ENCODE results near the gene RIMBP2.

Gene RIMBP2

DNA sequence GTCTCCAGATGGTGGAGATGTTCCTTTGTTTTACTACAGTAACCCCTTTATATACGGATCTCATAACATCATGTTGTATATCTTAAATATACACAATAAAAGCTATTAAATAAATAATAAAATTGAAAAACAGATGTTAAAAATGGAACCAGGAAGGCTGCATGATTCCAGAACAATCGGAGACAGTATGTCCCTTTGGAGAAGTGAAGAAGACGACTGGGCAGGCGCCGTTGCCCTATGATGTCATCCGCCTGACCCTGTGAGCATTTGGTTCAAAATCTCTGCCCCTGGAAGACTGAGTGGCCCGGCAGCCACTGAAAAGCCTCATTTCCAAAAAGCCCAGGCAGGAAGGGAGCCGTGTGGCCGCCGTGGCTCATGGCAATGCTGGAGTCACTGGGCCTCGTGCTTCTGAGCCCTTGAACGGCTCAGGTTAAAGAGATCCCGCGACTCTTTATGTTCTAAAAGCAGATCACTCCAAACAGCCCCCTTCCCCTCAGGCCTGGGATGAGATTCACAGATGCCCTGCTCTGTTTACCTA, 30.8 kb downstream of the RIMBP2 start:
- no peaks in the 10 kb centered on the region for H3K4me1 ChIP-seq (ENCODE audit: control insufficient read depth, insufficient read depth, low read length, poor library complexity, severe bottlenecking)
- no peaks in the 10 kb centered on the region for H3K27me3 ChIP-seq (replicated peaks; ENCODE audit: control insufficient read depth, insufficient read depth, low read length, poor library complexity, severe bottlenecking)
- H3K36me3 ChIP-seq (ENCODE audit: control insufficient read depth, insufficient read depth, low read length): no peaks in the 10 kb centered on the region
- no peak for DNase-seq
- no peak overlapping the region for H3K27ac ChIP-seq (ENCODE audit: insufficient read depth, low read length, poor library complexity, severe bottlenecking)
- H3K4me3 ChIP-seq (ENCODE audit: insufficient read depth, low read depth, low read length, poor library complexity, severe bottlenecking): no peak overlapping the region
- H3K9me3 ChIP-seq (ENCODE audit: control insufficient read depth, low read length): no peaks in the 10 kb centered on the region

DNA sequence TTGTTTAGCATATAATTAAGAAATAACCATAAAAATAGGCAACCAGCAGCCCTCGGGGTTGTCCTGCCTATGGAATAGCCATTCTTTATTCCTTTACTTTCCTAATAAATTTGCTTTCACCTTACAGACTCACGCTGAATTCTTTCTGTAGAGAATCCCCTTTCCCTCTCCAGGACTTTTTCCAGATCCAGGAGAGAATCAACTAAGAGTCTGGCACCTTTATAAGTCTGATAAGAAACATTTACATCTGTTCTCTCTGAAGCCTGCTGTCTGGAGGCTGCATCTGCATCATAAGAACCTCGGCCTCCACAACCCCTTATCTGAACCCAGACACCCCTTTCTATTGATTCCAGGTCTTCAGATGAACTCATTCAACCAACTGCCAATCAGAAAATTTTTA, 32.3 kb downstream of the RIMBP2 start:
- no peaks in the 10 kb centered on the region for H3K27me3 ChIP-seq (replicated peaks; ENCODE audit: control insufficient read depth, insufficient read depth, low read length, poor library complexity, severe bottlenecking)
- no peak overlapping the region for H3K4me3 ChIP-seq (ENCODE audit: insufficient read depth, low read depth, low read length, poor library complexity, severe bottlenecking)
- H3K36me3 ChIP-seq (ENCODE audit: control insufficient read depth, insufficient read depth, low read length): no peaks in the 10 kb centered on the region
- H3K9me3 ChIP-seq (ENCODE audit: control insufficient read depth, low read length): no peaks in the 10 kb centered on the region
- H3K4me1 ChIP-seq (ENCODE audit: control insufficient read depth, insufficient read depth, low read length, poor library complexity, severe bottlenecking): no peaks in the 10 kb centered on the region
- DNase-seq: no peak
- no peak overlapping the region for H3K27ac ChIP-seq (ENCODE audit: insufficient read depth, low read length, poor library complexity, severe bottlenecking)

DNA sequence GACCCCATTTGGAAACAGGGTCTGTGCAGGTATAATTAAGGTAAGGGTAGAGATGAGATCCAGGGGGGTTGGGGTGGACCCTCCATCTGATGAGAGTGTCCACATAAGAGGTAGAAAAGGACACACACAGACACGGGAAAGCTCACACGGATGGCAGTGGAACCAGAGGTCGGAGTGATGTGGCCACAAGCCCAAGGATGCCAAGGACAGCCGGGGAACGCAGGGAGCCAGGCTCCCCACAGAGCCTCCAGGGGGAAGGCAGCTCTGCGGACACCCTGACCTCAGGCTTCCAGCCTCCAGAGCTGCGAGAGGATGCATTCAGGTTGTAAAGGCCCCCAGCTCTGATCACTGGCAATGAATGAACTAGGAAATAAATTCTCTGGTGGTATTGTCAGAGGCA, 33.0 kb downstream of the RIMBP2 start:
- no peak for DNase-seq

DNA sequence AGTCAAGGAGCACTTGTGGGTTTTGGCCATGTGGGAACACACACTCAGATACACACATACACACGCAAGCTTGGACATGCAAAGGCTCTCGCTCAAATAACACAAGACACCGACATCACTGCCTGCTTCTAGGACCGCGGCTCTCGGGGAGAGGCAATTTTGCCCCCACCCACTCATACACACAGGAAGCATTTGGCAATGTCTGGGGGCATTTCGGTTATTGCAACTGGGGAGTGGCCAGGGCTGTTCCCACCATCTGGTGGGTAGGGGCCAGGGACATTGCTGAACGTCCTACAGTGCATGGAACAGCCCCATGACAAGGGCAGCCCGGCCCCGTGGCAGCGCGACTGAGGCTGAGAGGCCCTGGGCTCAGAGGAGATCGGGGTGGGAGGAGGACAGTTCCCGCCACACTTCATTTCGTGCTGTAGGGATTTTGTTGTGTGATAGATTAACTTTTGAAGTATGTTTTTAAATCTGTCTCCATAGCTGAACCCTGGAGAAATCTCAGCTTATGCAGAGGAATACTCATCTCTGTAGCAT, 35.6 kb downstream of the RIMBP2 start:
- Histone ChIP-seq H3K4me3 (ENCODE audit: insufficient read depth, low read depth, low read length, poor library complexity, severe bottlenecking) (no peak overlapping the region), H3K4me1 (ENCODE audit: control insufficient read depth, insufficient read depth, low read length, poor library complexity, severe bottlenecking) (no peaks in the 10 kb centered on the region), H3K27me3 (replicated peaks; ENCODE audit: control insufficient read depth, insufficient read depth, low read length, poor library complexity, severe bottlenecking) (no peaks in the 10 kb centered on the region), H3K27ac (ENCODE audit: insufficient read depth, low read length, poor library complexity, severe bottlenecking) (no peak overlapping the region), H3K36me3 (ENCODE audit: control insufficient read depth, insufficient read depth, low read length) (no peaks in the 10 kb centered on the region), H3K9me3 (ENCODE audit: control insufficient read depth, low read length) (no peaks in the 10 kb centered on the region)
- DNase-seq: no peak

More for the DNA sequence above, 33.0 kb downstream of the RIMBP2 start:
- Histone ChIP-seq H3K4me1 (ENCODE audit: control insufficient read depth, insufficient read depth, low read length, poor library complexity, severe bottlenecking) (no peaks in the 10 kb centered on the region), H3K27me3 (replicated peaks; ENCODE audit: control insufficient read depth, insufficient read depth, low read length, poor library complexity, severe bottlenecking) (no peaks in the 10 kb centered on the region), H3K4me3 (ENCODE audit: insufficient read depth, low read depth, low read length, poor library complexity, severe bottlenecking) (no peak overlapping the region), H3K9me3 (ENCODE audit: control insufficient read depth, low read length) (no peaks in the 10 kb centered on the region), H3K27ac (ENCODE audit: insufficient read depth, low read length, poor library complexity, severe bottlenecking) (no peak overlapping the region), H3K36me3 (ENCODE audit: control insufficient read depth, insufficient read depth, low read length) (no peaks in the 10 kb centered on the region)

DNA sequence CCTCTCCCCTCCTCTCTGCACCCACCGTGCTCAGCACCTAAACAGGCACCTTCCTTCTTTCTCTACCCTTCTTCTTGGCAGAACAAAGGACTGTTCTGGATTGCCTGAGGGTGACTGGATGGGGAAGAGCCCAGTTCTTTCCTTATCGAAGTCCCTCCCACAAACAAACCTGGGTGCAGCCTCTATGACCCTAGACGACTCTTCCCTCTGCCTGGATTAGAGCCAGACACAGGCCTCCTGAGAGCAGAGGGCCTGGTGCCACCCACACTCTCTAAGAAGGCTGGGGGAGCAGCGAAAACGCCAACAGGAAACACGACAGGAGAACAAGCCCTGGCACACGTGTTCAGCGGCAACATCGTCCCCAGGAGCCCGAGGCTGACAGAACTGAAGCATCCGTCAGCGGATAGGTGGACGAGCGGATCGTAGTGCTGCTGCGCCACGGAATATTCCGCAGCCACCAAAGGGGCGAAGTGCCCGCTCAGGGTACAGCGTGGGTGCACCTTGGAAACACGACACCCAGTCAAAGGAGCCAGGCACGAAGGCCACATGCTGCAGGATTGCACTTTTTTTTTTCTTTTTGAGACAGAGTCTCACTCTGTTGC, 38.0 kb downstream of the RIMBP2 start:
- Histone ChIP-seq H3K9me3 (ENCODE audit: control insufficient read depth, low read length) (no peaks in the 10 kb centered on the region), H3K27me3 (replicated peaks; ENCODE audit: control insufficient read depth, insufficient read depth, low read length, poor library complexity, severe bottlenecking) (no peaks in the 10 kb centered on the region), H3K27ac (ENCODE audit: insufficient read depth, low read length, poor library complexity, severe bottlenecking) (no peak overlapping the region), H3K4me1 (ENCODE audit: control insufficient read depth, insufficient read depth, low read length, poor library complexity, severe bottlenecking) (no peaks in the 10 kb centered on the region), H3K36me3 (ENCODE audit: control insufficient read depth, insufficient read depth, low read length) (no peaks in the 10 kb centered on the region), H3K4me3 (ENCODE audit: insufficient read depth, low read depth, low read length, poor library complexity, severe bottlenecking) (no peak overlapping the region)
- DNase-seq: no peak

DNA sequence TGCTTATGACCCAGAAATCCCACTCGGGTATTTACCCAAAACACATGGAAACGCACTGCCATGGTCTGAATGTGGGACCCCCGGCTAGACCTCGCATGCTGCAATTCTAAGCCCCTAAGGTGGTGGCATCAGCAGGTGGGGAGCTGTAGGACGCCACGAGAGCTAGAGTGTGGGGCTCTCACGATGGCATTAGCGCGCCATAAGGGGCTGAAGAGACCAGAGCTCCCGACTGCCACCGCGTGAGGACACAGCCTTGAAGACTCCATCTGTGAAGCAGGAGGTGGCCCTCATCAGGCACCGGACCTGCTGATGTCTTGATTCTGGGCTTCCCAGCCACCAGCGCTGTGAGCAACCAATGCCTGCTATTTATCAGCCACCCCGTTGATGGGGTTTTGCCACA, 40.3 kb downstream of the RIMBP2 start:
- no peaks in the 10 kb centered on the region for H3K4me1 ChIP-seq (ENCODE audit: control insufficient read depth, insufficient read depth, low read length, poor library complexity, severe bottlenecking)
- H3K27ac ChIP-seq (ENCODE audit: insufficient read depth, low read length, poor library complexity, severe bottlenecking): no peak overlapping the region
- no peaks in the 10 kb centered on the region for H3K9me3 ChIP-seq (ENCODE audit: control insufficient read depth, low read length)
- H3K27me3 ChIP-seq (replicated peaks; ENCODE audit: control insufficient read depth, insufficient read depth, low read length, poor library complexity, severe bottlenecking): no peaks in the 10 kb centered on the region
- H3K36me3 ChIP-seq (ENCODE audit: control insufficient read depth, insufficient read depth, low read length): no peaks in the 10 kb centered on the region
- no peak overlapping the region for H3K4me3 ChIP-seq (ENCODE audit: insufficient read depth, low read depth, low read length, poor library complexity, severe bottlenecking)
- DNase-seq: no peak

DNA sequence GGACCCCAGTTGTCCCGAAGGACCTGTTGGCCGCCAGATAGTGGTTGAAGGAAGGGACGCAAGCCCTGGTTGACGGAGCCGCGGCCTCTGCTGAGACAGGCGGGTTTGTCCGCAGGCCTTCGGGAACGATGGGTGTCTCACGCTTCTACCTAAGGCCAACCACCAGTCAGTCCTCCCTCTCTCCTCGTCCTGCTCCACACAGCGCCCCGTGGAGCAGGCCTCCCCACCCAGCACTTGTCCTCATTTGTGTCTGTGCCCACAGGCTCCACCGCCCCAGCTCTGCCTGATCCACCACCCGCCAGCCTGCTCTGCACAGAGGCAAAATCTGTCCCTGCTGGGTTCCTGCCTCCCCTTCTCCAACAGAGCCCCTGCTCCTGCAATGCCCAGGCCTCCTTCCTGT, 41.0 kb downstream of the RIMBP2 start:
- no peak overlapping the region for H3K27ac ChIP-seq (ENCODE audit: insufficient read depth, low read length, poor library complexity, severe bottlenecking)
- no peaks in the 10 kb centered on the region for H3K27me3 ChIP-seq (replicated peaks; ENCODE audit: control insufficient read depth, insufficient read depth, low read length, poor library complexity, severe bottlenecking)
- H3K36me3 ChIP-seq (ENCODE audit: control insufficient read depth, insufficient read depth, low read length): no peaks in the 10 kb centered on the region
- DNase-seq: no peak
- no peaks in the 10 kb centered on the region for H3K4me1 ChIP-seq (ENCODE audit: control insufficient read depth, insufficient read depth, low read length, poor library complexity, severe bottlenecking)
- no peaks in the 10 kb centered on the region for H3K9me3 ChIP-seq (ENCODE audit: control insufficient read depth, low read length)
- no peak overlapping the region for H3K4me3 ChIP-seq (ENCODE audit: insufficient read depth, low read depth, low read length, poor library complexity, severe bottlenecking)

DNA sequence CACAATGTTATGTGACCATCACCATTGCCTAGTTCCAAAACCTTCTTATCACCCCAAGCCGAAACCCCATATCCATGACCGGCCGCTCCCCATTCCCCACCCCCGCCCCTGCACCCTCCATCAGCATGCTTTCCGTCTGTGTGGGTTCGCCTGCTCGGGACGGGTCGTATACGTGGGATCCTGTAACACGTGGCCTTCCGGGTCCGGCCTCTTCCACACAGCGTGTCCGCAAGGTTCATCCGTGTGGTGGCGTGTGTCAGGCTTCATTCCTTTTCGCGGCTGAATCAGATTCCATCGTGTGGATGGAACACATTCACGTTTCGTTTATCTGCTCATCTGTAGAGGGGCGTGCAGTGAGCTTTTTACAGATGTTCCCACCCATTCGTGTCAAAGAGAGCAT, 41.4 kb downstream of the RIMBP2 start:
- Histone ChIP-seq H3K9me3 (ENCODE audit: control insufficient read depth, low read length) (no peaks in the 10 kb centered on the region), H3K4me1 (ENCODE audit: control insufficient read depth, insufficient read depth, low read length, poor library complexity, severe bottlenecking) (no peaks in the 10 kb centered on the region), H3K27ac (ENCODE audit: insufficient read depth, low read length, poor library complexity, severe bottlenecking) (no peak overlapping the region), H3K27me3 (replicated peaks; ENCODE audit: control insufficient read depth, insufficient read depth, low read length, poor library complexity, severe bottlenecking) (no peaks in the 10 kb centered on the region), H3K4me3 (ENCODE audit: insufficient read depth, low read depth, low read length, poor library complexity, severe bottlenecking) (no peak overlapping the region), H3K36me3 (ENCODE audit: control insufficient read depth, insufficient read depth, low read length) (no peaks in the 10 kb centered on the region)
- no peak for DNase-seq

DNA sequence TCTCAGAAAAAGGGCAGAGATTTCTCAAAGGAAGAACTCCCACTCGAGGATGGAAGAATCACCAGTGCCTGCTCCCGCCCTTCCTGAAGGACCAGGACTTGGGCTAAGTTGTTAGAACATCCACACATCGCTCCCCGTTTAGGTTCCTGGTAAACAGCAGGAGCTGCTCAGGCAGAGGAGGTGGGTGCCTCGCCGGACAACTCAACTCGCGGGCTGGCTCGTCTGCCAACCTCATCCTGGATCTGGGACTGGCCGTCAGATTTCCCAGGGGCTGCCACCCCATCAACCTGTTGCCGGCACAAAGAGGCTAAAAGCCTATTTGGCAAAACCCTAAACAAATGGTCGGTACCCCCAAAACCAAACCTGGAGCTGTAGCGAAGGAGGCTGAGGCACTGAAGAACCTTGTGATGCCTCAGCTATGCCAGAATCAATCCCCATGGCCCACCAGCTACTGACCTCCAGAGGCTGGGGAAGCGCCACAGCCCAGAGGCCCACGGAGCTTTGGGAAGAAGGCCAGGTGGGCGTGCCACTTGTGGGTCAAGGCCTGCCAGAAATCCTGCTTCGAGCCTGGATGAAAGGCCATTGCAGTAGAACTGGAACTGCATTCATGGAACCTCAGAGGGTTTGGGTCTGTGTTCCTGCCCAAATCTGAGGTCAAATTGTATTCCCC, 42.9 kb downstream of the RIMBP2 start:
- no peak overlapping the region for H3K27ac ChIP-seq (ENCODE audit: insufficient read depth, low read length, poor library complexity, severe bottlenecking)
- no peaks in the 10 kb centered on the region for H3K27me3 ChIP-seq (replicated peaks; ENCODE audit: control insufficient read depth, insufficient read depth, low read length, poor library complexity, severe bottlenecking)
- H3K4me1 ChIP-seq (ENCODE audit: control insufficient read depth, insufficient read depth, low read length, poor library complexity, severe bottlenecking): no peaks in the 10 kb centered on the region
- DNase-seq: no peak
- no peaks in the 10 kb centered on the region for H3K36me3 ChIP-seq (ENCODE audit: control insufficient read depth, insufficient read depth, low read length)
- no peak overlapping the region for H3K4me3 ChIP-seq (ENCODE audit: insufficient read depth, low read depth, low read length, poor library complexity, severe bottlenecking)
- H3K9me3 ChIP-seq (ENCODE audit: control insufficient read depth, low read length): no peaks in the 10 kb centered on the region

DNA sequence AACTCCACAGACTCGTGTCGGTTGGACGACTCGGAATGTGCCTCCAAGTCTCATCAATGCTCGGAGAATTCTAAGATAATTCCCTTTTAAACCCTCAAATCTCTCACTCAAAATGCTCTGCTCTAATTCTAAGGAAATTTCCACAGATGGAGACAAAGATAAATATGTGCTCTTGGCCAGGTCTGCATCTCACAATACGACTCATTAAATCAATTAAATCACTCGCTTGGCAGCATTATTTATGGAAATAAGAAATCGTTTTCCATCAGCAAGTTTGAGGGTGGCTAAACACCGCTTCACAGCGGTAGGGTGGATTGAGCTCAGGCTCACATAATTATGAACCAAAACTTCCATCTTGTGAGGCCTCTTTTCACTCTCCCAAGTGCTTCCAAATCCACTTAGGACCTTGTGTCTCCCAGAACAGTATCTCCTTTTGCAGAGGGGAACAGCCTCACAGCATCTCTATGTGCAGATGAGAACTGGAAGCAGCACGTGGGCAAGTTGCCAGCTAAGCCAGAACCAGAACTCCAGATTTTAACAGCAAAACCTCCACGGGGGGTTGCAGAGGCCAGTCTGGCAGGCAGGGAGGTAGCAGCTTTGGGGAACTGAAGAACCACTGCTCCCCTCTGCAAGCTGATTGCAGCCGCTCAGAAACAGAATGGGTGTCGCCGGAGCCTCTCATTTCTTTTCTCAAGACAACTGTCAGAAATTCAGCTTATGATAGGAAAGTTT, 43.8 kb downstream of the RIMBP2 start:
- H3K27me3 ChIP-seq (replicated peaks; ENCODE audit: control insufficient read depth, insufficient read depth, low read length, poor library complexity, severe bottlenecking): no peaks in the 10 kb centered on the region
- no peak for DNase-seq
- H3K9me3 ChIP-seq (ENCODE audit: control insufficient read depth, low read length): no peaks in the 10 kb centered on the region
- no peak overlapping the region for H3K4me3 ChIP-seq (ENCODE audit: insufficient read depth, low read depth, low read length, poor library complexity, severe bottlenecking)
- H3K36me3 ChIP-seq (ENCODE audit: control insufficient read depth, insufficient read depth, low read length): no peaks in the 10 kb centered on the region
- no peaks in the 10 kb centered on the region for H3K4me1 ChIP-seq (ENCODE audit: control insufficient read depth, insufficient read depth, low read length, poor library complexity, severe bottlenecking)
- no peak overlapping the region for H3K27ac ChIP-seq (ENCODE audit: insufficient read depth, low read length, poor library complexity, severe bottlenecking)
